Measurements from ENCODE around the gene WDR45. TPM values are rescaled to one million over a fixed set of nuclear protein-coding genes. Genes with fewer than 3 reads are reported as not detected.

WDR45 gene
- total and polyA plus RNA-seq, 9 donors = 55.3 to 89.7 (median 76.5) TPM

DNA sequence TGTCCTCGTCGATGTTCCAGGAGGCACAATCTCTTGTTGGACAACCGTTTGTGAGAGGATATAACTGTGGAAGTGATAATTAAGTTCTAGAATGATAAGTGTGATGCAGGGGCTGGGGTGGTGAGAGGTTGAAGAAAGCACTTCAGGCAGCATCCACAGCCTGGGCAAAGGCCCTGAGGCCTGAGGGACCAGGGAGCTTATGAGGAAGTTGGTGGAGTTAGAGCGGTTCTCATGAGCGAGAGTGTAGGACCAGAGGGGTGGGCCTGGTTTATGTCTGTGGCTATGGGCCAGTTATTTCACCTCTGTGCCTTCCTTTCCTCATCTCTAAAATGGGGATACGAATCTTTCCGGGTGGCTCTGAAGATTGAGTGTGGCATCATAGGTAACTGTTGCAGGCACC lies 18.2 kb downstream of the WDR45 start:
- H3K9me3 ChIP-seq = no peaks in the 10 kb centered on the region
- no peak for DNase-seq
- H3K27me3 ChIP-seq = no peaks in the 10 kb centered on the region
- no peak for TF ChIP-seq EP300 (IDR thresholded peaks at IDR 0.05)
- TF ChIP-seq, protein P1, sequence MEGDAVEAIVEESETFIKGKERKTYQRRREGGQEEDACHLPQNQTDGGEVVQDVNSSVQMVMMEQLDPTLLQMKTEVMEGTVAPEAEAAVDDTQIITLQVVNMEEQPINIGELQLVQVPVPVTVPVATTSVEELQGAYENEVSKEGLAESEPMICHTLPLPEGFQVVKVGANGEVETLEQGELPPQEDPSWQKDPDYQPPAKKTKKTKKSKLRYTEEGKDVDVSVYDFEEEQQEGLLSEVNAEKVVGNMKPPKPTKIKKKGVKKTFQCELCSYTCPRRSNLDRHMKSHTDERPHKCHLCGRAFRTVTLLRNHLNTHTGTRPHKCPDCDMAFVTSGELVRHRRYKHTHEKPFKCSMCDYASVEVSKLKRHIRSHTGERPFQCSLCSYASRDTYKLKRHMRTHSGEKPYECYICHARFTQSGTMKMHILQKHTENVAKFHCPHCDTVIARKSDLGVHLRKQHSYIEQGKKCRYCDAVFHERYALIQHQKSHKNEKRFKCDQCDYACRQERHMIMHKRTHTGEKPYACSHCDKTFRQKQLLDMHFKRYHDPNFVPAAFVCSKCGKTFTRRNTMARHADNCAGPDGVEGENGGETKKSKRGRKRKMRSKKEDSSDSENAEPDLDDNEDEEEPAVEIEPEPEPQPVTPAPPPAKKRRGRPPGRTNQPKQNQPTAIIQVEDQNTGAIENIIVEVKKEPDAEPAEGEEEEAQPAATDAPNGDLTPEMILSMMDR (IDR thresholded peaks at IDR 0.05) = no peak
- no peak for TF ChIP-seq POLR2A (IDR thresholded peaks at IDR 0.05)
- WGBS, 3 donors = 82 to 85% (median 83%) methylated on average over 7 of the region's 7 CpGs
- H3K27ac ChIP-seq = no peak overlapping the region
- H3K4me1 ChIP-seq (ENCODE audit: insufficient read depth) = no peaks in the 10 kb centered on the region
- no peak overlapping the region for H3K4me3 ChIP-seq
- H3K36me3 ChIP-seq = no peaks in the 10 kb centered on the region
- intact Hi-C loops (cut with DNase I) = no loop called here

DNA sequence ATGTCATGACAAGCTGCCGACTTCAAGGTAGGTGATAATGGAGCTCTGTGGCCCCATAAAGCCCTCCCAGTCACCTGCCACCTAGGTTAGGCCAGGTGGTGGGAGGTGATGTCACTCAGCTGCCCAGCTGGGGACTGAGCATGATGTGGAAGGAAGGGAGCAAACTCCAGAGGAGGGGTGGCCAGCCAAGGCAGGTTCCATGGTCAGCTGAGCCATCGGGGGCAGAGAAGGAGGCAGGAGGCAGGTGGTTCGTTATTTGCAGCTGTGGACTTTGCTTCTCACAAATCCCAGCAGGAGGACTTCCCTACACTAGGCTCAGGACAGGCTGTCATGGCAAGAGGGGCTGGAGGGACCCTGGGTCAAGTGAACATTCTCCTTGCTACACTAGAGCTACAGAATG lies 18.8 kb downstream of the WDR45 start:
- DNase-seq = no peak
- no peaks in the 10 kb centered on the region for H3K36me3 ChIP-seq
- 72 to 81% (median 77%) methylated on average over 3 of the region's 3 CpGs for WGBS, 3 donors
- no peak overlapping the region for H3K27ac ChIP-seq
- H3K9me3 ChIP-seq = no peaks in the 10 kb centered on the region
- TF ChIP-seq EP300 (IDR thresholded peaks at IDR 0.05) = no peak
- TF ChIP-seq, protein P1 (IDR thresholded peaks at IDR 0.05) = no peak
- H3K4me3 ChIP-seq = no peak overlapping the region
- H3K27me3 ChIP-seq = no peaks in the 10 kb centered on the region
- intact Hi-C loops (cut with DNase I) = no loop called here
- H3K4me1 ChIP-seq (ENCODE audit: insufficient read depth) = no peaks in the 10 kb centered on the region

DNA sequence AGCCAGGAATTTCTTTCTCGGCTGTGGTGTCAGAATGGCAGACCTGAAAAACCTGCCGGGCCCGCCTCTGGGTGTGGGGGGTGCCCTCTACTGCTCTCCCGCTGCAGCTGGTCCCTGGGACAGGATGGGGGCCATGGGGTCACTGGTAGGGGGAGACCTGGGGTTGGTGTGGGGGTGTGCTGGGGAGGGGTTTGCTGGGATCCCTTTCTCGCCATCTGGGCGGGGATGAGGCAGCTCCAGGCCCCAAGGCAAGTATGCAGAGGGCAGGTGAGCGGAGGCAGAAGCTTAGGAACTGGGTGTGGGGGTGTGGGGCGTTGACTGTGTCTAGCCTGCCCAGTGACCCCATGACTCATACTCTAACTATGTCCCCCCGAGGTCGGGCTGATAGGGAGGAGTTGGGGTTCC lies 20.0 kb downstream of the WDR45 start:
- H3K4me1 ChIP-seq (ENCODE audit: insufficient read depth) = no peaks in the 10 kb centered on the region
- DNase-seq = no peak
- 65 to 75% (median 68%) methylated on average over 10 of the region's 10 CpGs for WGBS, 3 donors
- no peak overlapping the region for H3K27ac ChIP-seq
- TF ChIP-seq POLR2A (IDR thresholded peaks at IDR 0.05) (no peak), EP300 (IDR thresholded peaks at IDR 0.05) (no peak)
- TF ChIP-seq, protein P1 (IDR thresholded peaks at IDR 0.05) = no peak
- intact Hi-C loops (cut with DNase I) = no loop called here
- H3K27me3 ChIP-seq = no peaks in the 10 kb centered on the region
- no peaks in the 10 kb centered on the region for H3K9me3 ChIP-seq
- H3K36me3 ChIP-seq = no peaks in the 10 kb centered on the region
- no peak overlapping the region for H3K4me3 ChIP-seq

DNA sequence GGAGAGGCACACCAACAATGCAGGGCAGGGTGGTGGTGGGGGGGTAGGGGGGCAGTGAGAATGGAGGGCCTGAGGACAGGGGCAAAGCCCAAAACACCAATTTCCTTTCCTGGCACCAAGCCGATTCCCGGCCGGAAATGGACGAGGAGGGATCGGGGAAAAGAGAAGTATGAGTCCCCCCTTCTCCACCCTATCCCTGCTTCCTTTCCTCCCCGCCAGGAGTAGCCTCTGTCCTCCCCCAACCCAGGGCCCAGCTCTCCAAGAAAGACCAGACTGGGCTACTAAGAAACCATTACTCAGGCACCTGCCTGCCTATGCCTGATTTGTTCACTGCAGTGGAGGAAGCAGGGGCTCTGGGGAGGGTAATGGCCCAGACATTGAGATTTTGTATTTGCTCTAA lies 20.5 kb downstream of the WDR45 start:
- WGBS, 3 donors = 49 to 57% (median 56%) methylated on average over 6 of the region's 6 CpGs
- intact Hi-C loops (cut with DNase I) = no loop called here
- no peak overlapping the region for H3K4me3 ChIP-seq
- H3K27me3 ChIP-seq = no peaks in the 10 kb centered on the region
- DNase-seq = no peak
- TF ChIP-seq, protein P1 (IDR thresholded peaks at IDR 0.05) = no peak
- TF ChIP-seq EP300 (IDR thresholded peaks at IDR 0.05) (no peak), POLR2A (IDR thresholded peaks at IDR 0.05) (no peak)
- H3K36me3 ChIP-seq = no peaks in the 10 kb centered on the region
- H3K9me3 ChIP-seq = no peaks in the 10 kb centered on the region
- H3K27ac ChIP-seq = no peak overlapping the region
- no peaks in the 10 kb centered on the region for H3K4me1 ChIP-seq (ENCODE audit: insufficient read depth)

DNA sequence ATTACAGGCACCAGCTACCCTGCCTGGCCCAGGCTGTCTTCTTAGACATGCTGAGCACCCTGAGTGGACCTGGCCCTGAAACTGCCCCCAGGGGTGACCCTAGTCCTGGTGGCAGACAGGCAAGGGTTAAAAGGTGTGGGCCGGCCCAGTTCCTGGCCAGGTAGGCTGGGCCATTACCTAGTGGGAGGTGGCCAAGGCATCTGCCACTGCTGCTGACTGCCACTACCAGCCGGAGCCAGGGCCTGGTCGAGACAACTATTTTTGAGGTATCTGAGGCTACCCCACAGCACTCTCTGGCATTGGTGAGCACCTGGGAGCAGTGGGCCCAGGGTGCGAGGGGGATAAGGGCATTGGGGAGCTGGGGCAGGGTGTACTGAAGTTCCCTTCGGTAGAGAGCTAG lies 20.9 kb downstream of the WDR45 start, which contains the start of gene CCDC120:
TSS of gene CCDC120 (plus strand) at position 206 of the 400 bp plus-strand sequence. CDS start 3,043 bp downstream, outside the sequence.
- no peak within 1 kb of the TSS for H3K27ac ChIP-seq

More for the DNA sequence above, 20.9 kb downstream of the WDR45 start, which contains the start of gene CCDC120:
- H3K27me3 ChIP-seq = no peaks in the 10 kb centered on the region
- intact Hi-C loops (cut with DNase I) = no loop called here
- no peaks in the 10 kb centered on the region for H3K36me3 ChIP-seq
- no peaks in the 10 kb centered on the region for H3K9me3 ChIP-seq
- no peak for DNase-seq
- H3K4me3 ChIP-seq = peak within 1 kb of the TSS; percentile 13
- no peaks in the 10 kb centered on the region for H3K4me1 ChIP-seq (ENCODE audit: insufficient read depth)
- 45 to 62% (median 55%) methylated on average over 5 of the region's 5 CpGs for WGBS, 3 donors
- TF ChIP-seq EP300 (IDR thresholded peaks at IDR 0.05) (no peak), POLR2A (IDR thresholded peaks at IDR 0.05) (no peak)
- TF ChIP-seq, protein P1 (IDR thresholded peaks at IDR 0.05) = no peak
